H1 (cell line): ENCODE results near the gene CREG2. TPM values are rescaled to one million over a fixed set of nuclear protein-coding genes. Genes with fewer than 3 reads are reported as not detected.

ENCODE experiments used
- ASH2L ChIP-seq: fragments of 200-600, 300-600 bp; sonication (generic); IDR thresholded peaks from one replicate; pipeline ENCODE4 v1.7.1; 2017; ENCODE audit warnings: low read length
- ATF2 ChIP-seq: IDR thresholded peaks from 2 replicates; pipeline ENCODE4 v1.6.1; 2012; ENCODE audit warnings: low read length, inconsistent platforms
- CEBPB ChIP-seq: IDR thresholded peaks from 2 replicates; pipeline ENCODE4 v1.6.1; 2012; ENCODE audit warnings: low read depth, low read length
- HDAC6 ChIP-seq: IDR thresholded peaks from one replicate; pipeline ENCODE4 v1.7.1; 2012; ENCODE audit warnings: low read depth, mild to moderate bottlenecking, inconsistent platforms, low read length, moderate library complexity
- SUZ12 ChIP-seq: fragments of 200-600 bp; sonication (generic); IDR thresholded peaks from 2 replicates; pipeline ENCODE4 v1.6.1; 2012; ENCODE audit warnings: mild to moderate bottlenecking, inconsistent platforms, low read length, moderate library complexity, mixed read lengths
- polyA plus RNA-seq, 7 experiments: library from polyadenylated mRNA; depleted of rRNA in 3 of 7; stranded (reverse) in 5 of 7; unstranded in 2 of 7; fragments of >200 nt in 5 of 7; fragments of 200-250 nt in 2 of 7; gene quantifications; 1 replicate in 5 of 7; 2 replicates in 1 of 7; 4 replicates in 1 of 7; pipeline versions ENCODE4 v1.2.1 to v1.2.3, GENCODE V29; 2011 to 2013; ENCODE audit warnings: missing spikeins in 2 of 7, mixed read lengths in 2 of 7
- total RNA-seq: library from RNA; stranded (reverse); fragmentation: NEBNext Ultra II Directional; extraction: Animal tissue kit (Norgen Biotek cat#: 25700); gene quantifications from 2 replicates; pipeline ENCODE4 v1.2.1, GENCODE V29; 2021
- TF ChIP-seq, protein P1 (sequence below): IDR thresholded peaks from 2 replicates; pipeline ENCODE4 v1.6.1; 2012; ENCODE audit warnings: inconsistent platforms

CREG2 gene
- total and polyA plus RNA-seq, 2 of the 8 experiments (the other 6 are each of a cell fraction or from before 2014, with no cell fraction given), result 2.0 to 2.2 TPM

DNA sequence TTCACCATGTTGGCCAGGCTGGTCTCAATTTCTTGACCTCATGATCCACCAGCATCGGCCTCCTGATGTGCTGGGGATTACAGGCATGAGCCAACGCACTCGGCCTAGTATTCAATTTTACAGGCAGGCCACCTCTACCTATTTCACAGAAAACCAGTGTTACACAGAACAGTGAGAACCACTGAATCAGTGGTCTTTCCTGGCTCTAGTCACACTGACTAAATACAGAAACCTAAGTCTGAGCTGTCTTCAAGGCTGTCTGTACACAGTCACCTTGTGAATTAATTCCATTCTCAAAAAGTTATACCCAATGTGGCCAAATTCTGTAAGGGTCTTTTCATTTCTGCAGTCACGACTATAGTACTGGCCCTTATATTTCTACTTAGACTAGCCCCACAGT is 82.3 kb downstream of the CREG2 start (continued):
- no peak for TF ChIP-seq ATF2
- TF ChIP-seq CEBPB, result no peak
- TF ChIP-seq ASH2L, result no peak
- TF ChIP-seq, protein P1, sequence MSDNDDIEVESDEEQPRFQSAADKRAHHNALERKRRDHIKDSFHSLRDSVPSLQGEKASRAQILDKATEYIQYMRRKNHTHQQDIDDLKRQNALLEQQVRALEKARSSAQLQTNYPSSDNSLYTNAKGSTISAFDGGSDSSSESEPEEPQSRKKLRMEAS, result no peak
- TF ChIP-seq HDAC6, result no peak
- TF ChIP-seq SUZ12, result no peak
